Epithelial cell of esophagus (primary cell): ENCODE measurements around the gene TMEM245.

ENCODE experiments used
- DNase-seq: peaks from one replicate; pipeline ENCODE4 v3.0.0; 2010; ENCODE audit warnings: low read depth
- H3K4me3 ChIP-seq: 2 replicates; pipeline ENCODE4 v1.5.1; 2011; ENCODE audit warnings: mild to moderate bottlenecking, low read length, control low read depth
- CTCF ChIP-seq: IDR thresholded peaks from 2 replicates; pipeline ENCODE4 v1.5.1; 2011; ENCODE audit warnings: low read depth, mild to moderate bottlenecking, low read length, control low read depth, inconsistent platforms; ENCODE audit not compliant: insufficient read depth; ENCODE audit errors: missing control alignments

TMEM245 gene

GRCh38 chr9:108994695-108995094, 125.1 kb downstream of the TMEM245 start:
- no peak for TF ChIP-seq CTCF
- DNase-seq = peak; percentile 25
- no peak overlapping the region for H3K4me3 ChIP-seq

GRCh38 chr9:108991479-108991878, 128.3 kb downstream of the TMEM245 start:
- TF ChIP-seq CTCF = no peak
- DNase-seq = no peak
- H3K4me3 ChIP-seq = no peak overlapping the region

DNA sequence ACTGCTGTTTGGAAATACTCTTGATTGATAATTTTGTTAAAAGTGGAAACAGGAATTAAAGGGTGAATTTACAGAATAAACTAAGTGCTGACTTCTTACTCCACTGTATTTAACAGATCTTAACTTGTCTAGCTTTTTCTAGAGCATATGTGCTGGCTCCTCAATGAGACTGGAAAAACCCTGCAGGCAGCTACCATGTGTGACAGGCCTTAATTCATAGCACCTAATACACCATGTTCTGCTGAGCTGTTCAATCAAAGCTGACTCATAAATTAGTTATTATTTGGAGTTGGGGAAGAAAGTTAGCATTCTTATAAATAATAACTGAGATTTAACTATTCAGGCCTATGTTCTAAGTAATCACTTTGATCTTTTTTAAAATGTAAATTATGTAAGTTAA, 135.9 kb downstream of the TMEM245 start:
- H3K4me3 ChIP-seq = no peak overlapping the region
- peak; percentile 62 for DNase-seq
- no peak for TF ChIP-seq CTCF

DNA sequence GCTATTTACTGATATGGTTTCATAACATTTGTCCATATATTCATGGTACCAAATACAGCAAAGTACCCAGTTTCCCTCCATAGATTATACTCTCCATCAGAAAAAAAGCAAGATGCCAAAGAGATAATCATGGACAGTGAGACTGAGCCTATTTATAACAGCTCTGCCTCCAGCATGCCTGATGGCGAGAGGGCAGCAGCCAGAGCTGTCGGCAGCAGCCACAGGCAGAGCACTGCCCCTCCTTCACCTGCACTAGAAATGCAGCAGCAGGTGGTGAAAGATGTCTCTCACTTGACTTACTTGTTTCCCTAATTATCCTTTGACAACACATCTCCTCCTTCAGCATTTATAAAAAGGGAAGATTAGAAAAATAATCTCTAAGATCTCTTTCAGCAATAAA, 138.9 kb downstream of the TMEM245 start:
- no peak overlapping the region for H3K4me3 ChIP-seq
- DNase-seq = no peak
- TF ChIP-seq CTCF = no peak

DNA sequence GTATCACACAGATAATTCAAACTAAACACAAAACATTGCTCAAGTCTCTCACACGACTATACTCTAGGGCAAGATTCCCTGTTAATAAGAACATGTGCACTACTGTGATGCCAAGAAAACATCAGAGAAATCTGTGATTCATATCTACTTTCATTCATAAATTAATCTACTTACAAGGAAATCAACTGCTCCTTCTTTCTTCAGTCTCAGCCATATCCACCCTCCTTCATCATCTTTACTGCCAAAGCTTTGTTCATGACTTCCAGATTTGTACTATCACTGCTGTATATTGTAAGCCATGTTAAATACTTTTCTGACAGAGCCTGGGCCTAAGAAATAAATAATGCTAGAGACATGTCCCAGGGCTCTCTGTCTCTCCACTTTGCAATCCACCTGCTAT, 141.5 kb downstream of the TMEM245 start:
- no peak for TF ChIP-seq CTCF
- H3K4me3 ChIP-seq = no peak overlapping the region
- peak; percentile 9 for DNase-seq

DNA sequence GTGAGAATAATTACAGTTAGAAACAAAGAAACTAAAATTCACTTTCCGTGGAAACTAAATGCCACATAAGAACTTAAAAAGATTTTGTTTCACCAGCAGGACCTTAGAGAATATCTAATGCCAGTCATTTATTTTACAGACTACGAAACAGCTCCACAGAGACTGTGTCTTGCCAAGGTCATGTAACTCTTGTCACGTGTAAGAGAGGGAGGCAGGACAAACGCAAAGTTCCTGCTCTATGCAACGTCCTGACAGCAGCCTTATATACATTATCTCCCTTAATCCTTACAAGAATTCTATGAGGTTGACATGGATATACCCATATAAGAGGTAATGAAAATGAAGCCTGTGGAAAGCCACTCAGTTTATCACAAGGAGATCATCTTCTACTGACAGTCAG, 145.9 kb downstream of the TMEM245 start:
- DNase-seq = no peak
- no peak overlapping the region for H3K4me3 ChIP-seq
- TF ChIP-seq CTCF = no peak

GRCh38 chr9:108972626-108973209, 147.0 kb downstream of the TMEM245 start:
- no peak for TF ChIP-seq CTCF
- no peak overlapping the region for H3K4me3 ChIP-seq
- no peak for DNase-seq
